Amniotic stem cell (primary cell): ENCODE measurements around the gene HINT3.
"Not testable (repeated sequence)": the region's sequence is repeated elsewhere in the genome, so short reads cannot be mapped to it uniquely, and the experiment has no call there.

Experiments
- DNase-seq: peaks from one replicate; lab custom pipeline; 2025; lab: John Stamatoyannopoulos, UW

The HINT3 gene

DNA sequence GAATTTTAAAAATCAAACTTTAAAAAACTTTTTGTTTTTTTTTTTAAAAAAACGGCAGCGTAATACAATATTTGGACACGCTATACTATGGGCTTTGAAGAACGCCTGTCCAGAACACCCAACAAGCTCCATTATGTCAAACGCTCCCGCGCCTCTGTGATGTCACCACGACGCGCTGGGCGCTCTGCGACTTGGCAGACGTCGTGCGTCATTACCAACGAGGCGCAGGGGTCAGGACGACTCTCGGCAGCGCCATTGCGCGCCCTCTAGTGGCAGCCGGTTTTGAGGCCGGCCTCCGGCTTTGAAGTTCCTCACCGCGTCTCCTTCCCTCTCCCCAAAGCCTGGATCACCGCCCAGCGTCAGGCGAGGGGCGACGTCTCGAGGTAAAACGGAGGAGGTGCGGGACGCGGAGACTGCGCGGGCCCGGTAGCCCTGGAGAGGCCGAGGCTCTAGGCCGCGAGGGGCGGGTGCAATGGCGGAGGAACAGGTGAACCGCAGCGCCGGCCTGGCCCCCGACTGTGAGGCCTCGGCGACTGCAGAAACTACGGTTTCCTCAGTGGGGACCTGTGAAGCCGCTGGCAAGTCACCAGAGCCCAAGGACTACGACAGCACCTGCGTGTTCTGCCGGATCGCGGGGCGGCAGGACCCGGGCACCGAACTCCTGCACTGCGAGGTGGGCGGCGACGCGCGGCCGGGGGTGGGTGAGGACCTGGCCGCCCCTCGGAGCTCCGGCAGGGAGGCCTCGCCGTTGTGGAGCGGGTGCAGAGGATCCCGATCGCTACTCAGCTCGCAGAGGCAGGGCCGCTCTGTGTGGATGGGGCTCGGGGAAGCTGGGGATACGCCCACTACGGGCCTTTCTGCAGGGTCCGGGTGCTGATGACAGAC is at the start of gene HINT3:
HINT3 (plus strand) TSS at position 265 of the 885 bp plus-strand sequence; CDS start at position 473, 208 bp downstream.
- peak; percentile 98 for DNase-seq

GRCh38 chr6:125910527-125910926 is 46.0 kb upstream of the HINT3 start:
- DNase-seq, result no peak

DNA sequence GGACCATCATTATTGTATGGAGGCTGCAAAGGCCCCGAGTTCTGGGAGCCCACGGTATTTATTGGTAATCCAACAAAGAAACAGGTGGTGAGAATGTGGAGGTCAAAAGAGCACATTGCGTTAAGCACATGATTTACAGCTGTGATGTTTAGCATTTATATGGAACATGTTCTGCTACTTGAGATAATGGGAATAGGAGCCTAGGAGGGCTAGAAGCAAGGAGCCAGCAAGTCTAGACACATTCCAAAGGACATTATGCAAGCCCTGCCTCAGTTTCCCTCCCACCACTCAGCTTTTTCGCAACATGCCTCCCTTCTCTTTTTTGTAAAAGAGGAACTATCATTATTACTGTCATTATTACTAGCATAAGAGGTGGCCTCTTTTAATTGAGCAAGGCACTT is 45.5 kb upstream of the HINT3 start:
- DNase-seq, result not testable (repeated sequence)

DNA sequence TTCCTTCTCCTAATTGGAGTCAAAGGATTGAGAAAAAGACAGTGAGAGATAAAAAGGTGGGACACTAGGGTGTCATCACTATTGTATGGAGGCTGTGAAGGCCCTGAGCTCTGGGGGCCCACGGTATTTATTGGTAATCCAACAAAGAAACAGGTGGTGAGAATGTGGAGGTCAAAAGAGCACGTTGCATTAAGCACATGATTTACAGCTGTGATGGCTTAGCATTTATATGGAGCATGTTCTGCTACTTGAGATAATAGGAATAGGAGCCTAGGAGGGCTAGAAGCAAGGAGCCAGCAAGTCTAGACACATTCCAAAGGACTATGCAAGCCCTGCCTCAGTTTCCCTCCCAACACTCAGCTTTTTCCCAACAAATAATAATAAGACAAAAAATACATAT is 44.1 kb upstream of the HINT3 start:
- DNase-seq, result not testable (repeated sequence)

- DNase-seq, result no peak
Measured at GRCh38 chr6:125913145-125913544, 43.4 kb upstream of the HINT3 start.

DNA sequence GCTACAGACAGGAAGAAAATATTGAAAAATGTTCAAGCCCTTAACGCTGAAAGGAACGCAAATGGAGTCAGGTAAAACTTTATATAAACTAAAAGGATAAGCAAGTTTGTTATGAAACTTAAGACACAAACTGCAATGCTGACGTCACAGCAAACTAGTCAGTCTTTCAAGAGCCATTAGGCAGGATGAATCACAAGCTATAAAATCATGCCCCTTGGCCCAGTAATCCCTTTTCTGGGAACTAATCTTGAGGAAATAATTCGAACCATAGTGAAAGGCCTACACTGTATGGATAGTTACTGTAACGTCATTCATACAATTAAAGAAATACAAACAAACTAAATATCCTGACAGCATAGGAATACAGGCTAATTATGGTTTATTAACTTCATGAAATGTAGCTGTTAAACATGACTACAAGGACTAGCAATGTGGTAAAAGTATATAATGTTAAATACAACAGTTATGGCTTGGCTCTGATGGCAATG is 42.7 kb upstream of the HINT3 start:
- DNase-seq, result peak; percentile 75

DNA sequence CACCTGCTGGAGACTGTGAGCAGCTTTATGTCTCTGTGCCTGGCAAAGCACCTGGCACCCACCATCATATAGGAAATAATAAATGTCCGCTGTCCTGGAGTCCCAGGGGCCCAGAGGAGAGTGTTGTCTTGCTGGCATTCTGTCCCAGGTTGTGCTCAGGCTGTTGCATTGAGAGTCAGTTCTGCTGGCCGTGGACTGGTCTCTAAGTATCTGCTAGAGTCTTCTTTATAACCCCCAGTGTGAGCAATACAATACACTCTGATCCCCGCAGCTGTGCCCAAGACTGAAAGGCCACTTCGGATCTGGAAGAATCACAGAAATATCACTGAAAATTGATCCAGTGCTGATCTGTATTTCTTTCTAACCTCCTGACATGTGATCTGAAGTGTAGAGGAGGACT is 38.3 kb upstream of the HINT3 start:
- DNase-seq, result no peak

DNA sequence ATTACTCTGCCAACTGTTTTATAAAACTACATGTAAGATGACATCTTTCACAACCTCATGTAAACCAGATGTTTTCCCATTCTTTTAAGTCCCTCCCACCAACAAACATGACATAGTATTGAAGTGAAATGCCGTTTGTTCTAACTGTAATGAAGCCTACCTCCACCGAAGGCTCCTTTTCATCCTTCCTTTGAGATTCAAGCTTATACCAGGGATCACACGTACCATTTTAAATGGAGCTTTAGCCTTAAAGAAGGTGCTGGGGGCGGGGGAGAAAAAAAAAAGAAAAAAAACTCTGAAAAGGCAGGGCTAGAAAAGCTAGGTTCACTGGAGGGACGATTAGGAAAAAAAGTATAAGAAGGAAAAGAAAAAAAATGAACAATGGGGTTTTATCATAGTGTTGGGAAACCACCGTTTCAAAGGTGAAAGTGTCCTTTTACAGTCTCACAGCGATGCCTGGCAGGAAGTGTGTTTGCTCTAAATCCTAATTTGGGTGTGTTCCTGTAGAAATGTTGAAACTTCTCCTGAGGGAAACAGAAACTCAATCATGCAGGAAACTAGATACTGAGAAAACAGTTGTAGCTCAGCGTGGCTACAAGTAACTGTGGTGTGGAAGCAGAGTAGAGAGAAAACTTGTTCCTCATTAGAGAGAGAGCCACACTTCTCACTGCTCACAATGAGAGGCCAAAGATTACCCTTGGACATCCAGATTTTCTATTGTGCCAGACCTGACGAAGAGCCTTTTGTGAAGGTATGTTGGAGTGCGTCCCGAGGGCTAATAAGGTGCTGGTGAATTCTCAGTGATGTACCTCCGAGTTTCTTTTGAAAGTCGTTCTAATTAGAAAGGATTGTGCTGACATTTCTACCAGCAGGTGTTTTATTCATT is 37.6 kb upstream of the HINT3 start:
- DNase-seq, result peak; percentile 76

DNA sequence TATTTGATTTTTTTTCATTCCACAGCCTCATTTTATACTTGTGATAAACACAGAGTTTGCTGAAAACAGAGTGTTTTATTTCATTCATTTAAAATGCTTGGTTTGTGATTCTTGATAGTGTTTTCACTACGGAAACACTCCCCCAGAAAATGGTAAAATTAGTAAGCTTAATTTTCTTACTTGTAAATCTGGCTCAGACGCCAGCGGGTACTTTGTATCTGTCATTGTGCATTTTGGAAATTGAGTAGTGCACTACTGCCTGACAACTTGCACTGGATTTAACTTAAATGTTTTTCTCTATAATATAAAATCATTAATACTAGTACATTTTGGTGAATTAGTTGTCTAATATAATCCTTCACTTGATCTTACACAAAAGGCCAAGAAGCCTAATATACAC is 37.0 kb upstream of the HINT3 start:
- no peak for DNase-seq

- DNase-seq, result no peak
Measured at GRCh38 chr6:125922322-125922860, 34.2 kb upstream of the HINT3 start.

- no peak for DNase-seq
Measured at GRCh38 chr6:125923366-125923877, 33.1 kb upstream of the HINT3 start.

GRCh38 chr6:125924169-125924568 is 32.4 kb upstream of the HINT3 start:
- DNase-seq, result no peak

DNA sequence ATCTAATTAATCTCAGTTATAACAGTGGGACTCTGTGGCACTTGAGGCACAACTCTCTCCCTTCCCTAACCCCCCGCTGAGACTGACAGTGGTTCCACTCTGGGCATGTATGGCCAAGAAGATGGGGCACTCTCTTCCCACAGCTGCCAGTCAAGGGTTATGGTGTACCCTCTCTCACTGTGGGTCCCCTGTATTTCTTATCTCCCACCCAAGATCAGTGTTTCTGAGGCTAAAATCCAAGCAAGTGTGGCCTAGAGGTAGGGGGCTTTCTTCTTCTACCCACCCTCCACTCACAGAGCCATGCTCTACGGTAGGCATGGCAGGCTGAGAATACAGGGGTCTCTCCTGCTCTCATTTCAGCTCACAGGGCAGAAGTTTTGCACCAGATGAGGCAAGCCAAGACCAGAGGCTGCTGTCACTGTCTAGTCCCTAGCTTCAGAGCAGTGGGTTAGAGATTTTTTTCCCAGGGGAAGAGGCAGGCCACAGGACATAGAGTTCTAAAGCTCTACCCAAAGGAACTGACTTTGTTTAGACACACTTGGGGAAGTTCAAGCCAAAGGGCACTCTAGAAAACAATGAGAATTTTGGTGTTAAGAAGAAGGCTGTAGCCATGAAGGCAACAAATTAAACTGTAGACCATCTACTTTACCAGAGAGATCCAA is 31.7 kb upstream of the HINT3 start:
- no peak for DNase-seq

- DNase-seq, result no peak
Measured at GRCh38 chr6:125926711-125927110, 29.9 kb upstream of the HINT3 start.

DNA sequence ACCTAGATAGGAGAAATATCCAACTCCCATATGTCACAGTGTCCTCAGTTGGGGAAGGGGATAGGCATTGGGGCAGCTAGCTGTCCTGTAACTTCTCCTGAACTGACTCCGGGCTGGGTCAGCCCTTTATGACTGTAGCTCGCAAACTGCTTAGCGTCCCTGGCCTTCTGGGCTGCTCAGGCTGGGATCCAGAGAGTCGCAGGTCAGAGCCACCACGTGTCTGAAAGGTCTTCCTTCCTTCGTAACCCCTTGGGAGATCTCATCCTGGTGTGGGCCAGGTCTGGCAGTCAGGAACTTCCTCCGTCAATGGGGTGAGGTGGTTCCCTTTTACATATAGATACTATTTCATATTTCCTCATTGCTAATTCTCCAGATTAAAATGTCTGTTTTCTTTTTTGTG is 28.8 kb upstream of the HINT3 start:
- DNase-seq, result no peak

GRCh38 chr6:125930765-125931418 is 25.7 kb upstream of the HINT3 start:
- DNase-seq, result no peak

DNA sequence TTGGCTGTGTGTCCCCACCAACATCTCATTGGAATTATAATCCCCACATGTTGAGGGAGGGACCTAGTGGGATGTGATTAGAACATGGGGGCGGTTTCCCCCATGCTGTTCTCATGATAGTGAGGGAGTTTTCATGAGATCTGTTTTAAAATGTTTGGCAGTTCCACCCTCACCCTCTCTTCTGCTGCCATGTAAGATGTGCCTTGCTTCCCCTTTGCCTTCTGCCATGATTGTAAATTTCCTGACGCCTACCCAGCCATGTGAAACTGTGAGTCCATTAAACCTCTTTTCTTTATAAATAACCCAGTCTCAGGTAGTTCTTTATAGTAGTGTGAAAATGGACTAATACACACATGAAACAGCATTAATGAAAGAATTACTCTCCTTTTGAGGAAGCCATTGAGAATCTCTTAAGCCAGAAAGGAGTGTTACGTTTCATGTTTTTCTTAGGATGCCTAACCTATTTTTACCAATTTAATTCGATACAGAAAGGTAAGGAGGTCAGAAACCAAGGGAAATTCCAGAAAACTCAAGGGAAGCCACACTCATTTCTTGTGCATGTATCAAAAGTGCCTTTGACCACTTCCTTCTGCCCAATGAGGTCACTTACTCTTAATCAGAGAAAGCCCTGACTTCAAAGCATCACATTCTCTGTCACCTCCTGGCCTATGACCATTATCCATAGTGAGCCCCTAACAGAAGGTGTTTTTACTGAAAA is 24.7 kb upstream of the HINT3 start:
- no peak for DNase-seq

GRCh38 chr6:125932451-125932795 is 24.1 kb upstream of the HINT3 start:
- DNase-seq, result no peak

- not testable (repeated sequence) for DNase-seq
Measured at GRCh38 chr6:125935520-125935919, 21.1 kb upstream of the HINT3 start.

DNA sequence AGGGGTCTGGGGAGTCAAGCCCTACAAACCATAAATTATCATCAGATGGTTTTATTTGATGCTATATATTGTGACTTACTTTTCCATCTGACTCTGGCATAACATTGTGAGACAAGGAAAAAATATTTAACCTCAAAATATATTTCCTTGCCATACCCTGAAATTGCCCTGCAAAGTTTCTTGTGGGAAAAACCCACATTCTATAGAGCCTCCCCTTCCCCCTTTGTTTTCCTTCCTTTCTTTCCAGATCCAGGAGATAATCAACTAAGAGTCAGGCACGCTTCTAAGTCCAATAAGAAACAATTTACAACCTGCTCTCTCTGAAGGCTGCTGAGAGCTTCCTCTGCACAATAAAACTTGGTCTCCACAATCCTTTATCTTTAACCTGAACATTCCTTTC is 17.5 kb upstream of the HINT3 start:
- no peak for DNase-seq

DNA sequence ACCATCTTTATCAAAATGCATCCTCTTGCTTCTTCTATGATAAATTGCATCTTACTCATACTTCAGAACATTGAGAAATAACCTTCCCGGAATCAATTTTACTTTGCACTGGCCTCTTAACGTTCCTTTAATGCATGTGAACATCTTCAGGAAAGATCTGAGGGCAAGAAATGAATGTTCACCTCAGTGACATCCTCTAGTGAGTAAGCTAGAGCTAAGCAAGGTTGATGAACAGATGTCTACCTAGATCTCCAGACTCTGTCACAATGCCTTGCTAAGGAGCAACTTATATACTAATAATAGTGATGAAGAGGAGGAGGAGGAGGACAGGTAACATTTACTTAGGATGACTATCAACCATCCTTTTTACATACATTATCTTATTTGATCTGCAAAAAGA is 16.8 kb upstream of the HINT3 start:
- no peak for DNase-seq
